DMS 273 (cell line): ENCODE data around the gene EFCAB3.
"Not testable (repeated sequence)": the region's sequence is repeated elsewhere in the genome, so short reads cannot be mapped to it uniquely, and the experiment has no call there.

ENCODE experiments used
- DNase-seq: peaks from one replicate; lab custom pipeline; 2025; ENCODE audit not compliant: unreplicated experiment; lab: John Stamatoyannopoulos, UW

Gene EFCAB3

DNA sequence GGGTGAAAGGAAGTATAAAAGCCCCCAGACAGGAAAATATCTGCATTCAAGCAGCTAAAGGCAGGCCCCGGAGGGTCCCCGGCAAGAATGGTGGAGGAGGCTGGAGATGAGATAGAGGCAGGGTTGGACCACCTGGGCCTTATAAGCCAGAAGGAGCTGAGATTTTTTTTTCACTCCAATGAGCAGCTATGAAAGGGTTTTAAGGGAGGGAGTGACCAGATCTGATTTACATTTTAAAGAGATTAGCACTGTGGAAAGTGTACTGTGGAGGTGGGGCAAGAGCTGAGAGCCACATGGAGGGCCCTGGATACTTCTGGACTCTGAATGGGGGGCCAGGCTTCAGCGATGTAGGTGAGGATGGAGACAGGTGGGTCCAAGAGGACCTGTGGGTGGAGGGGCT is 84.1 kb downstream of the EFCAB3 start:
- DNase-seq: not testable (repeated sequence)

DNA sequence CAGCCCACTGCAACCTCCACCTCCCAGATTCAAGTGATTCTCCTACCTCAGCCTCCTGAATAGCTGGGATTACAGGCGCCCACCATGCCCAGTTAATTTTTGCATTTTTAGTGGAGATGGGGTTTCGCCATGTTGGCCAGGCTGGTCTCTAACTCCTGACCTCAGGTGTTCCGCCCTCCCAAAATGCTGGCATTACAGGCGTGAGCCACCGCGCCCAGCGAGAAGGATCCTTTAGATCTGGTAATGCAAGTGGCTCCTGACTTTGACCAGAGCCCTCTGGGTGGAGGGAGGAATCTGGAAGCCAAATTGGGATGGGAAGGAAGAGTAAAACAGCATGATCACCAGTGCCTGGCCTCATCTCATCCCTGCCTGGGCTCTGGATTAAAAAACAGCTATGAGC is 84.9 kb downstream of the EFCAB3 start:
- DNase-seq: not testable (repeated sequence)
